SIG-M5 treated with dmso at 0.1 percent for 504 hours (cell line): Measurements from ENCODE around the gene GOLGA6L24.
"Not testable (repeated sequence)": the region's sequence is repeated elsewhere in the genome, so short reads cannot be mapped to it uniquely, and the experiment has no call there.

Source experiments
- DNase-seq: peaks from one replicate; lab custom pipeline; 2025; ENCODE audit not compliant: unreplicated experiment; lab: John Stamatoyannopoulos, UW

The GOLGA6L24 gene, protein sequence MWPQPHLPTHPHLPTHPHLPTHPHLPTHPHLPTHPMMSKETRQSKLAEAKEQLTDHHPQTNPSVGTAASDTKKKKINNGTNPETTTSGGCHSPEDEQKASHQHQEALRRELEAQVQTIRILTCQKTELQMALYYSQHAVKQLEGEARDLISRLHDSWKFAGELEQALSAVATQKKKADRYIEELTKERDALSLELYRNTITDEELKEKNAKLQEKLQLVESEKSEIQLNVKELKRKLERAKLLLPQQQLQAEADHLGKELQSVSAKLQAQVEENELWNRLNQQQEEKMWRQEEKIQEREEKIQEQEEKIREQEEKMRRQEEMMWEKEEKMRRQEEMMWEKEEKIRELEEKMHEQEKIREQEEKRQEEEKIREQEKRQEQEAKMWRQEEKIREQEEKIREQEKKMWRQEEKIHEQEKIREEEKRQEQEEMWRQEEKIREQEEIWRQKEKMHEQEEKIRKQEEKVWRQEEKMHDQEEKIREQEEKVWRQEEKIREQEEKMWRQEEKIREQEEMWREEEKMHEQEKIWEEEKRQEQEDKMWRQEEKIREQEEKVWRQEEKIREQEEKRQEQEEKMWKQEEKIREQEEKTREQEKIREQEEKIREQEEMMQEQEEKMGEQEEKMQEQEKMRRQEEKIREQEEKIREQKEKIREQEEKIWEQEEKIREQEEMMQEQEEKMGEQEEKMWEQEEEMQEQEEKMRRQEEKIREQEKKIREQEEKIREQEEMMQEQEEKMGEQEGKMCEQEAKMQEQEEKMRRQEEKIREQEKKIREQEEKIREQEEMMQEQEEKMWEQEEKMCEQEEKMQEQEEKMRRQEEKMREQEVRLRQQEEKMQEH

DNA sequence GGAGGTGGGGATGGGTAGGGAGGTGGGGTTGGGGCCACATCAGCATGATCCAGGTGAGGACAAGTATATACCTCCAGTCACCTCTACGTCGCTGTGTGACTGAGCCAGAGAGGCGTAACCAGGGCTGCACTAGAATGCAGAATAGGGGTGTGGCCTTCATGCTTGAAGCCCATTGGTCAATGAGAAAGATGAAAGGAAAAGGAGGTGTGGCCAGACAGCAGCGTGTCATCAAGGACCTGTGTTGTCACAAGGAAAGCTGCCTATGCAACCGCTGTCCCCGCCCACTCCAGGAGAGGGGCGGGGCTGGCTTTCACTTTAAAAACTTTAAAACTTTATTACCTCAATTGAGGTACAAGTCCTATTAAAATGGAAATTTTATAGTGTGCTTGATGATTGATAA lies at the start of gene GOLGA6L24:
TSS of gene GOLGA6L24 (minus strand) at position 101 of the 400 bp plus-strand sequence. CDS start at position 40, 61 bp downstream.
- not testable (repeated sequence) for DNase-seq

DNA sequence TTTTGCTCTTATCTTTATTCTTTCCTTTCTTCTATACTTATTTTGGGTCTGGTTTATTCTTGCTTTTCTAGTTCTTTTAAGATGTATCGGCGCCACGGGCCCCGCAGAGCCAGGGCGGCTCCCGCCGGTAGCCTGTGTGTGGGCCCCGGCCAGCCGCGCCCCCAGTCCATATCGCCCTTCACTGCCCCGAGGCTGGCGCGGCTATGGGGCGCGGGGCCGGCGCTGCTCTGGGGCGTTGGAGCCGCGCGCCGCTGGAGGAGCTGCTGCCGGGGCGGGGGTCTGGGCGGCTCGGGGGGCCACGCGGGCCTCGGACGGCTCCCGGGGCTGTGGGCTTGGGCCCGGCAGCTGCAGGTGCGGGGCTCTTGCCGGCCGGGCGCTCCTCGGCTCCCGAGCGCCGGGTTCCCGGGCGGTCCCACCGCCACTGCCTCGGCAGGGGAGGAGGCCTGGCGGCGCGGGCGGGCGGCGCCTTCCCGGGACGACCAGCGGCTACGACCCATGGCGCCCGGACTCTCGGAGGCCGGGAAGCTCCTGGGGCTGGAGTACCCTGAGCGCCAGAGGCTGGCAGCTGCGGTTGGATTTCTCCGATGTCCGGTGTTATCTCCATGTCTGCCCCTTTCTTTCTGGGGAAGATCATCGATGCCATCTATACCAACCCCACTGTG lies 45.0 kb upstream of the GOLGA6L24 start:
- not testable (repeated sequence) for DNase-seq

- DNase-seq = not testable (repeated sequence)
These were observed 38.1 kb upstream of the GOLGA6L24 start for GRCh38 chr15:28396022-28396421.

DNA sequence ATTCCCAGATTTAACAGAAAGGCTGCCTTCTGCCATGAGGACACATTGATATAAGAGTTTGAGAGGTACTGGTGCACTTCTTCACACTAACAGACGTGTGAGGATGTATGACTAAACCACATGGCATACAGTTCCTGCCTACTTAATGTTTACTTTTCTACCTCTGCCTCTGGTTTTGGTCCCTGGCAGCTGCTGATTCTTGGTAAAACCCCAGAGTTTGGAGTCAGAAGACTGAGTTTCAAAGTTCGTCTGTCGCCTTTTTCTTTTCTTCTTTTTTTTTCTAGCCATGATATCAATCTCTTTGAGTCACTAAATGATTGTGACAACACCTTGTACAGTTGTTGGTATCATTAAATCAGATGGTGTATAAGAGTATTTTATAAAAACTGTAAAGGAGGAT lies 22.2 kb upstream of the GOLGA6L24 start:
- DNase-seq = not testable (repeated sequence)

DNA sequence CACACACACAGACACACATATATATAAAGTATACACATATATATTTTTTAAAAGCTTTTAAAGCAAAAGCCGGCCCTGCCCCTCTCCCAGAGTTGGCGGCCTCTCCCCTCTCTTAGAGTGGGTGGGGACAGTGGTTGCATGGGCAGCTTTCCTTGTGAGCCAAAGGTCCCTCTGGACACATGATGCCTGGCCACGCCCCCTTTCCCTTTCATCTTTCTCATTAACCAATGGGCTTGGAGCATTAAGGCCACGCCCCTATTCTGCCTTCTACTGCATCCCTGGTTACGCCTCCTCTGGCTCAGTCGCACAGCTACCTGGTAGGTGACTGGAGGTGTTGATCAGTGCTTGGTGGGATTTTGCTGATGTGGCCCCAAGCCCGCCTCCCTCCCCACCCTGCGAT lies 20.5 kb upstream of the GOLGA6L24 start, which contains the start of gene GOLGA8F:
TSS of gene GOLGA8F (plus strand) at position 301 of the 400 bp plus-strand sequence. CDS start at position 399, 98 bp downstream.
- DNase-seq = not testable (repeated sequence)

- DNase-seq = not testable (repeated sequence)
These were observed 7.6 kb upstream of the GOLGA6L24 start for GRCh38 chr15:28365502-28365901.

DNA sequence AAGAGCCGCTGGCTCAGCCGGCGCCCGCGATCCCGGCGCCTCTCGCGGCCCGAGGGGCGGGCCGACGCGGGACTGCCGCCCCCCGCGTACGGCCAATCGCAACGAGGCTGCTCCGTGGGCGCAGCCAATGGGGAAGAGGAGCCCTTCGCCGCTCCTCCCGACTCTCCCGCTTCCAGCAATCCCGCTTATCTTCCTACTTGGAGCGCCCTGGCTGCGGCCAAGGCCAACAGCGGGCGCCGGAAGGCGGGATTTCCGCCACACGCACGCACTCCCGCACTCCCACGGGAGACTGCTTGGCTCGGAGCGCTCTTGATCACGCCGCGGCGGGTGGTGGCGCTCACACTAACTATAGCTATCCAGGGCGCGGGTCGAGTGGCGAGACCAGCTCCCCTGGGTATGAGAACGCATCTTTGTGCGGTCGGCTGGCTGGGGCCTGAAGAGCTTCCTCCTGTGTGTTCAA lies 35.7 kb downstream of the GOLGA6L24 start, which contains the start of gene HERC2:
TSS of gene HERC2 (minus strand) at position 51 of the 460 bp plus-strand sequence. CDS start 746 bp downstream, outside the sequence.
- not testable (repeated sequence) for DNase-seq

DNA sequence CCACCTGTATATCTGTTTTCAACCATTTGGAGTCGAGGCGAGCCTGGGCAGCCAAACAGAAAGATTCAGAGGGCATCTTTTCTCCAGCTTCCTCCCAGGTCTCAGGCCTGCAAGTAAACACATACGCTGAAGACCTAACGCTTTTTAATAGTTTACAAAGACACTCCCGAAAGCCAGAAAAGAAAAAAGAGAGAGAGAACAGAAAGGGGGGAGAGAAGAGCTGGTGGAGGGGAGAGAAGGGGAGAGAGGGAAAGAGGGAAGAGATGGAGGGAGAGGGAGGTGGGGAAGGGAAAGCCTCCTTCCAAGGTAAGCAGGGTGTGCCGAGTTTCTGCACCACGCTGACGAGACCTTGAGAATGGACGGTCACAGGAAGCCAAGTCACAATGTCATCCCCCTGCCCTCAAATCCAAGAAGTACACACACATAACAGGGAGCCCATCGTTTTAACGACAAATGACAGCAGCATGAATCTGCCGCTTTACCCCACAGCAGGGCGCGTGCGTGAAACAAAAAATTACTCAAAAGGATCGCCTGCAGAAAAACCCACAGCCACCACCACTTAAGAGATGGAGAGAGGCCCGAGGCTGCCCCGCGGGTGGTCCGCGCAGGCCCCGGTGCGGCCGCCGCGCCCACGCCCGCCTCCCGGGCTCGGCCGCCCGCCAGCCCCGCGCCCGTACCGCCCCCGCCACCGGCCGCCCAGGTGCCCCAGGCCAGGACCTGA lies 36.4 kb downstream of the GOLGA6L24 start:
- DNase-seq = not testable (repeated sequence)

GRCh38 chr15:28319725-28320124 lies 38.2 kb downstream of the GOLGA6L24 start:
- not testable (repeated sequence) for DNase-seq

- not testable (repeated sequence) for DNase-seq
These were observed 39.1 kb downstream of the GOLGA6L24 start for GRCh38 chr15:28318828-28319227.

GRCh38 chr15:28318122-28318521 lies 39.8 kb downstream of the GOLGA6L24 start:
- DNase-seq = not testable (repeated sequence)

DNA sequence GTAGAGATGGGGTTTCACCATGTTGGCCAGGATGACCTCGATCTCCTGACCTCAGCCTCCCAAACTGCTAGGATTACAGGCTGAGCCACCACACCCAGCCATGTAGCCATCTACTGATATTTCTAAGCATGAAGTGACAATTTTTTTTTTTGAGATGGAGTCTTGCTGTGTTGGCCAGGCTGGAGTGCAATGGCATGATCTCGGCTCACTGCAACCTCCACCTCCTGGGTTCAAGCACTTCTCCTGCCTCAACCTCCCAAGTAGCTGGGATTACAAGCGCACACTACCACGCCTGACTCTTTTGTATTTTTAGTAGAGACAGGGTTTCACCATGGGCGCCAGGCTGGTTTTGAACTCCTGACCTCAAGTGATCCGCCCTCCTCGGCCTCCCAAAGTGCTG lies 40.9 kb downstream of the GOLGA6L24 start:
- not testable (repeated sequence) for DNase-seq

- not testable (repeated sequence) for DNase-seq
These were observed 47.4 kb downstream of the GOLGA6L24 start for GRCh38 chr15:28310454-28310853.

DNA sequence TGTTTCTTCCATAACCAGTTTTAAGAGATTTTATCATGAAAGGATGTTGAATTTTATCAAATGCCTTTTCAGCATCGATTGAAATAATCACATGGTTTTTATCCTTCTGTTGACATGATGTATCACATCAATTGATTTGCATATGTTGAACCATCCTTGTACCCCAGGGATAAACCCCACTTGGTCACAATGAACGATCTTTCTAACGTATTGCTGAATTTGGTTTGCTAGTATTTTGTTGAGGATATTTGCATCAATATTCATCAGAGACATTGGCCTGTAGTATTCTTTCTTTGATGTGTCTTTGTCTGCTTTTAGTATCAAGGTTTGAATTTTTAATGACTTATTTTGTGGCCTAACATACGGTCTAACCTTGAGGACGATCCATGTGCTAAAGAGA lies 49.2 kb downstream of the GOLGA6L24 start:
- not testable (repeated sequence) for DNase-seq
